A549 treated with RU486 at 1 μM for 4 hours (cell line): ENCODE data around the gene UNC13A. TPM values are rescaled to one million over a fixed set of nuclear protein-coding genes. Genes with fewer than 3 reads are reported as not detected.

Source experiments
- total RNA-seq: library from RNA; stranded (reverse); fragments of 200-300 nt; extraction: Qiagen RNA extraction; gene quantifications from 5 replicates; pipeline ENCODE4 v1.2.3, GENCODE V29; 2022; ENCODE audit warnings: low read depth

UNC13A gene
- total RNA-seq = 1.00 to 2.2 TPM (median 1.5 TPM) in 5 replicates

DNA sequence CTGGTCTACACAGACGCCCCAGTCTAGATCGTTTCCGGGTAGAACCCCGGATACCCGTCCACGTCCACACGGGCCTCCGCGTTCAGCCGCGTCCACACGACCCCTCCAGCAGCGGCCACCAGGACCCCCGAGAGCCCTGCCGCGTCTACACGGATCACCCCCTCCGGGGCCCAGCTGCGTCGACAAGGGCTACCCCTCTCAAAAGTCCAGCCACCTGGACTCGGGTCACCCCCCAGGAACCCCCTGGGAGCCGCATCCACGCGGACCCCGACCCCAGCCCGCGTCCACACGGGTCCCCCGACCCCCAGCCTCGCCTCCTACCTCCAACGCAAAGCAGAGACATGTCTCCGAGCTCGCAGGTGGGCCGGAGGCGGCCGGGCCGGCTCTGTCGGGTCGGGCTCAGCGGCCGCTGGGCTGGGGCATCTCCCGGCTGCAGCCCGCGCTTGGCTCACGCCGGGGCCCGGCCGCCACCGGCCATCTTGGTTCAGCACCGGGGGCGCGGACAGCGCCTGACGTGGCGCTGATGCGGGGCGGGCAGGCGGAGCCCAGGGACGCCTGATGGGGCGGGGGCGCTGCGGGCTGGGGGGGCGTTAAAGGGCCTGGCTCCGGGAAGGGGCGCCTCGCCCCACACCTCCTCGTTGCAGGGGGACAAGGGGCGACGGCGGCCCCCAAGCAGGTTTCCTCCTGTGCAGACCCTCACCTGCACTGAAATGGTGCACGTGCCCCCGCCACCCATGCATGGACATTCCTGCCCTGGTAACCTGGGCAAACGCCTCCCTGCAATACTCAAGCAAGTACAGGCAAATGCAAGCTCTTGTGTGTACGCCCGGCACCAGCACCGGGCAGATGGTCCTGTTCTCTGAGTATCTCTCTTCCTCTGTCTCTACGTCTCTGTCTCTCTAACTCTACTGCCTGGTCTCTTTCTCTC is at the start of gene UNC13A:
Gene UNC13A, minus strand, starts transcription at position 498 of the 928 bp plus-strand sequence. Its CDS starts 155 bp downstream, at position 343.

DNA sequence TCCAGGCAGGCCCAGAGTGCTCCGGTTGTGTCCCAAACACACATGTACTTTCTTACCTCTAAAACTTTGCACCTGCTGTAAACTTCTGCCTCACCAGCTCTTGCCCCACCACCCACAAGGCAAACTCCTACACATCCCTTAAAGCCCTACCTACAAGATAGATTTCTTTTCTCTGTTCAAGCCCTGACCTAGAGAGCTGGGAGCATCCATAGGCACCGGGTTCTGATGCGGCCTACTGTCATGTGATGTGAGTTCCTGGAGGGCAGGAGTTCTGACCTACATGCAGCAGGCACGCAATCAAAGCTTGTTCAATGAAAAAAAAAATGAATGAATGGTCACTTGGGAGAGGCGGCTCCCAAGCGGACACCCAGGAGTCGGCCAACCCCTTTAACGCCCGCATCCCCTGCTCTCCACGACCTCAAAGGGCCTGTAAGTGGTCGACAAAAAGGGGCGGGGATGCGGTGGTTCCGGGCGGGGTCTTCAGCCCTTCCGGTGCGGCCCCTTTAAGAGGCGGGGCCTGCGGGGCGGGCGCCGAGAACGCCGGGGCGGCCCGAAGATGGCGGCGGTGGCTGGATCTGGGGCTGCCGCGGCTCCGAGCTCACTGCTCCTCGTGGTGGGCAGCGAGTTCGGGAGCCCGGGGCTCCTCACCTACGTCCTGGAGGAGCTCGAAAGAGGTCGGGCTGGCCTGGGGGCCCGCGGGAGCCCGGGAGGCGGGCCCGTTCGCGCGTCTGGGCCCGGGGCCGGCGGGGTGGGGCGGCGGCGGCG is 31.0 kb upstream of the UNC13A start, which contains the start of gene MAP1S:
Gene MAP1S, plus strand, starts transcription at position 534 of the 765 bp plus-strand sequence. Its CDS starts 23 bp downstream, at position 557.

DNA sequence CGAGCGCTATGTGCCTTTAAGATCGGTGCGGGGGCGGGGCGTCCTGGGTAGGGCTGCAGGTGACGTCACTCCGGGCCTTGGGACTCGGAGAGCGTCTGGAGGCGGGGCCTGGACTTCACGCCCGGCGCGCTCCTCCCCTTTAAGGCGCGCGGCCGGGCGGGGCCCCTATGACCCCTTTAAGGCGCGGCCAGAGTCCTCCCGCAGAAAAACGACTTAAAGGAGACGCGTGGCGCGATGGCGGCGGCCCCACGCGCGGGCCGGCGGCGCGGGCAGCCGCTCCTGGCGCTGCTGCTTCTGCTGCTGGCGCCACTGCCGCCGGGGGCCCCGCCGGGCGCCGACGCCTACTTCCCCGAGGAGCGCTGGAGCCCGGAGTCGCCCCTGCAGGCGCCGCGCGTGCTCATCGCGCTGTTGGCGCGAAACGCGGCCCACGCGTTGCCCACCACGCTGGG is 132.7 kb downstream of the UNC13A start, which contains the start of gene COLGALT1:
Gene COLGALT1, plus strand, starts transcription at position 170 of the 449 bp plus-strand sequence. Its CDS starts 65 bp downstream, at position 235.

Other genes with a start within 250 kb of the UNC13A start
- gene TMEM221, start 239.7 kb downstream of the UNC13A start, total RNA-seq = 0.47 to 0.94 TPM (median 0.85 TPM) in 5 replicates
- not detected in 5 replicates for gene NXNL1, start 227.4 kb downstream of the UNC13A start, total RNA-seq
- 2.1 to 3.5 TPM (median 2.7 TPM) in 5 replicates for gene SLC27A1, start 217.8 kb downstream of the UNC13A start, total RNA-seq
- gene PGLS, start 176.7 kb downstream of the UNC13A start, total RNA-seq = 47.5 to 79.9 TPM (median 67.0 TPM) in 5 replicates
- 57.5 to 79.4 TPM (median 71.9 TPM) in 5 replicates for gene COLGALT1, start 132.7 kb downstream of the UNC13A start, total RNA-seq
- gene MAP1S, start 31.1 kb upstream of the UNC13A start, total RNA-seq = 21.9 to 35.6 TPM (median 34.1 TPM) in 5 replicates
- 16.6 to 20.5 TPM (median 19.1 TPM) in 5 replicates for gene FCHO1, start 63.1 kb upstream of the UNC13A start, total RNA-seq
- 4.0 to 5.3 TPM (median 4.9 TPM) in 5 replicates for gene B3GNT3, start 106.8 kb upstream of the UNC13A start, total RNA-seq
- 0.57 to 0.74 TPM (median 0.67 TPM) in 5 replicates for gene INSL3, start 133.2 kb upstream of the UNC13A start, total RNA-seq
- 0.15 to 0.36 TPM (median 0.31 TPM) in 5 replicates for gene JAK3, start 159.6 kb upstream of the UNC13A start, total RNA-seq
- gene RPL18A, start 171.6 kb upstream of the UNC13A start, total RNA-seq = 1,820 to 2,407 TPM (median 2,274 TPM) in 5 replicates
- 0.06 to 0.25 TPM (median 0.17 TPM) in 5 replicates for gene SLC5A5, start 183.6 kb upstream of the UNC13A start, total RNA-seq
- 101 to 120 TPM (median 112 TPM) in 5 replicates for gene CCDC124, start 244.7 kb upstream of the UNC13A start, total RNA-seq